GM19397 (cell line): ENCODE results near the gene COP1.

ENCODE experiments used
- ATAC-seq: cut with Tn5 transposase; IDR thresholded peaks from one replicate; pipeline ENCODE4 v1.9.1; 2021; ENCODE audit warnings: mild to moderate bottlenecking, moderate library complexity; ENCODE audit not compliant: unreplicated experiment

COP1 gene

GRCh38 chr1:175978476-175978875 is 228.6 kb downstream of the COP1 start:
- ATAC-seq, result no peak

- no peak for ATAC-seq
Observed at GRCh38 chr1:175976865-175977642, 230.0 kb downstream of the COP1 start.

- ATAC-seq, result no peak
Observed at GRCh38 chr1:175969231-175969630, 237.9 kb downstream of the COP1 start.

- ATAC-seq, result no peak
Observed at GRCh38 chr1:175968486-175969172, 238.5 kb downstream of the COP1 start.

- no peak for ATAC-seq
Observed at GRCh38 chr1:175963740-175964139, 243.3 kb downstream of the COP1 start.

- no peak for ATAC-seq
Observed at GRCh38 chr1:175960169-175960568, 246.9 kb downstream of the COP1 start.

- no peak for ATAC-seq
Observed at GRCh38 chr1:175951627-175952026, 255.5 kb downstream of the COP1 start.

GRCh38 chr1:175947771-175948170 is 259.3 kb downstream of the COP1 start:
- ATAC-seq, result no peak

GRCh38 chr1:175944591-175944990 is 262.5 kb downstream of the COP1 start:
- no peak for ATAC-seq

GRCh38 chr1:175941164-175941563 is 265.9 kb downstream of the COP1 start:
- ATAC-seq, result no peak

GRCh38 chr1:175936736-175937135 is 270.4 kb downstream of the COP1 start:
- ATAC-seq, result no peak

GRCh38 chr1:175935566-175936115 is 271.4 kb downstream of the COP1 start:
- ATAC-seq, result no peak

- ATAC-seq, result no peak
Observed at GRCh38 chr1:175935166-175935565, 271.9 kb downstream of the COP1 start.

GRCh38 chr1:175933801-175934200 is 273.3 kb downstream of the COP1 start:
- ATAC-seq, result no peak

- no peak for ATAC-seq
Observed at GRCh38 chr1:175927944-175928343, 279.1 kb downstream of the COP1 start.

GRCh38 chr1:175922254-175922881 is 284.7 kb downstream of the COP1 start:
- no peak for ATAC-seq

GRCh38 chr1:175920381-175920780 is 286.7 kb downstream of the COP1 start:
- no peak for ATAC-seq

- no peak for ATAC-seq
Observed at GRCh38 chr1:175919001-175919400, 288.1 kb downstream of the COP1 start.

GRCh38 chr1:175918364-175918801 is 288.7 kb downstream of the COP1 start:
- no peak for ATAC-seq

- no peak for ATAC-seq
Observed at GRCh38 chr1:175914115-175914514, 293.0 kb downstream of the COP1 start.

- no peak for ATAC-seq
Observed at GRCh38 chr1:175911138-175911537, 295.9 kb downstream of the COP1 start.

- no peak for ATAC-seq
Observed at GRCh38 chr1:175906370-175906769, 300.7 kb downstream of the COP1 start.
